CD8-positive, alpha-beta memory T cell (primary cell): Measurements from ENCODE around the gene IL1RL2. TPM values are rescaled to one million over a fixed set of nuclear protein-coding genes. Genes with fewer than 3 reads are reported as not detected.

Experiments used
- CTCF ChIA-PET: fragments of 350-600 bp; sonication (Branson Sonifier 250); formaldehyde crosslinking; loops from one replicate; lab custom pipeline; 2021; ENCODE audit warnings: antibody characterized with exemption; lab: Charles Lee
- POLR2A ChIA-PET: fragments of 350-600 bp; sonication (Branson Sonifier 250); formaldehyde crosslinking; loops from one replicate; lab custom pipeline; 2021; ENCODE audit warnings: antibody characterized with exemption; lab: Charles Lee
- DNase-seq, 5 donors: peaks; one replicate each; pipeline versions ENCODE4 v3.0.0 to v3.0.0-alpha.2; 2020 to 2022; ENCODE audit warnings: mixed read lengths in 1 of 5
- H3K27ac ChIP-seq: one replicate; pipeline ENCODE4 v1.7.0; 2013; ENCODE audit warnings: low read depth, mild to moderate bottlenecking, low read length, moderate library complexity
- H3K27me3 ChIP-seq: 2 replicates; pipeline ENCODE4 v1.7.0; 2013; ENCODE audit warnings: low read length, mild to moderate bottlenecking; ENCODE audit not compliant: insufficient read depth, poor library complexity, severe bottlenecking
- H3K36me3 ChIP-seq: 2 replicates; pipeline ENCODE4 v1.7.0; 2013; ENCODE audit warnings: mild to moderate bottlenecking, low read length, moderate library complexity; ENCODE audit not compliant: insufficient read depth
- H3K4me1 ChIP-seq: 2 replicates; pipeline ENCODE4 v1.7.0; 2013; ENCODE audit warnings: mild to moderate bottlenecking, low read length, moderate library complexity; ENCODE audit not compliant: insufficient read depth
- H3K4me3 ChIP-seq: 2 replicates; pipeline ENCODE4 v1.7.0; 2013; ENCODE audit warnings: mild to moderate bottlenecking, low read length
- H3K9me3 ChIP-seq: 2 replicates; pipeline ENCODE4 v1.7.0; 2013; ENCODE audit warnings: mild to moderate bottlenecking, low read length
- H3K27ac Mint-ChIP-seq, 8 donors: one replicate each; pipeline ENCODE4 v1.8.0; 2020 to 2021; ENCODE audit warnings: mixed read lengths in 8 of 8, mild to moderate bottlenecking in 6 of 8, inconsistent platforms in 3 of 8, moderate library complexity in 3 of 8
- H3K27me3 Mint-ChIP-seq, 2 donors: one replicate each; pipeline ENCODE4 v1.8.0; 2020 to 2021; ENCODE audit warnings: mixed read lengths in 2 of 2, mild to moderate bottlenecking in 1 of 2, moderate library complexity in 1 of 2
- H3K36me3 Mint-ChIP-seq, 3 donors: one replicate each; pipeline ENCODE4 v1.8.0; 2020 to 2021; ENCODE audit warnings: mixed read lengths in 3 of 3, inconsistent platforms in 1 of 3, mild to moderate bottlenecking in 1 of 3
- H3K4me1 Mint-ChIP-seq, 3 donors: one replicate each; pipeline ENCODE4 v1.8.0; 2020 to 2021; ENCODE audit warnings: mixed read lengths in 3 of 3, inconsistent platforms in 1 of 3, mild to moderate bottlenecking in 1 of 3
- H3K4me3 Mint-ChIP-seq, 7 donors: one replicate each; pipeline ENCODE4 v1.8.0; 2020 to 2021; ENCODE audit warnings: mixed read lengths in 7 of 7, mild to moderate bottlenecking in 6 of 7, moderate library complexity in 4 of 7, inconsistent platforms in 2 of 7
- H3K9me3 Mint-ChIP-seq, 5 donors: one replicate each; pipeline ENCODE4 v1.8.0; 2020 to 2022; ENCODE audit warnings: mixed read lengths in 5 of 5, mild to moderate bottlenecking in 3 of 5, moderate library complexity in 2 of 5, inconsistent platforms in 1 of 5
- polyA plus RNA-seq: library from polyadenylated mRNA; unstranded; fragments of 300-500 nt; fragmentation: Illumina TruSeq; gene quantifications from one replicate; pipeline ENCODE4 v1.2.3, GENCODE V29; 2021
- total RNA-seq, 2 experiments: library from RNA; stranded (reverse); gene quantifications; one replicate each; pipeline ENCODE4 v1.2.3, GENCODE V29; 2021

Gene IL1RL2
- total and polyA plus RNA-seq, 3 experiments from 2014 or later = 0.13 to 0.33 TPM; not detected in 1

DNA sequence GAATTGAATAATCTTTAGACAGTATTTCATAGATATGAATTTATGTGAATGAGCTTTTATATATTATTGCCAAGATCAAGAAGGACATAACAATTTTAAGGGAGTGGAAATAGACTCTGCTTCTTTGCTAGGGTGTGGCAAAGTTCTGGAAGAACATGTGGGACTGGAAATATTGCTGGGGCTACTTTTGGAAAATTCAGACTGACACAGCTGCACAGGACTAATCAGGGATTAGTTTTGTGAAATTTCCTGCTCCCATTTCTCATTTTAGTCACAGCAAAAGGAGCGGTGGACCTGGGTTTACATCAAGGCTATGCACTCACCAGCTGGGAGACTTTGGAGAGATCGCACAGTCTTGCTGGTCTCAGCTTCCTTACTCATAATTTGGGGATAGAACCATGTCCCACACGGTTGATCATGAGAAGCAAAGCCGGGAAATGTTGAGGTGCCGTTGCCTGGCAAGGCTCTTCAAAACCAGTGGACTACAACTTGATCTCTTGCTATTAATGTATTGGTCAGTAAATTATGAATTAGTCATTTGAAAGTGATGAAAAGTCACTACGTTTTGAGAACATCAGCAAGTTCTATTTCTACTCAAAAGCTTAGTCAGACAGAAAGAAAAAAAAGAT, 42.4 kb downstream of the IL1RL2 start:
- no peak overlapping the region for H3K4me3 Mint-ChIP-seq
- Histone ChIP-seq H3K4me3 (no peak overlapping the region), H3K9me3 (no peaks in the 10 kb centered on the region), H3K36me3 (no peaks in the 10 kb centered on the region), H3K4me1 (peaks cover 13% of the 10 kb centered on the region), H3K27me3 (no peaks in the 10 kb centered on the region), H3K27ac (no peak overlapping the region)
- no peak for DNase-seq
- CTCF ChIA-PET = interaction anchor here (1.7 kb wide), 1 partner anchor 23 kb away, joined by 5 read pairs; no protein-coding TSS in a partner anchor
- peaks cover 10 to 29% (median 18%) of the 10 kb centered on the region in 3 donors for H3K4me1 Mint-ChIP-seq
- H3K27ac Mint-ChIP-seq = peak overlapping the region in 1 of 8 donors; percentile 5
- H3K9me3 Mint-ChIP-seq = no peaks in the 10 kb centered on the region
- POLR2A ChIA-PET = interaction anchor here (0.6 kb wide), 1 partner anchor 14 kb away, joined by 3 read pairs; no protein-coding TSS in a partner anchor
- H3K36me3 Mint-ChIP-seq = no peaks in the 10 kb centered on the region
- H3K27me3 Mint-ChIP-seq = no peaks in the 10 kb centered on the region

- no peaks in the 10 kb centered on the region for H3K27me3 ChIP-seq
- no peaks in the 10 kb centered on the region for H3K36me3 Mint-ChIP-seq
- H3K9me3 Mint-ChIP-seq = no peaks in the 10 kb centered on the region
- H3K4me3 ChIP-seq = no peak overlapping the region
- no peaks in the 10 kb centered on the region for H3K36me3 ChIP-seq
- ChIA-PET CTCF (interaction anchor here (0.8 to 1.7 kb wide), 4 partner anchors 9 to 141 kb away, joined by 3 to 5 read pairs (median 3); no protein-coding TSS in a partner anchor), POLR2A (no interaction called here)
- no peak overlapping the region for H3K27ac ChIP-seq
- no peak overlapping the region for H3K27ac Mint-ChIP-seq
- DNase-seq = no peak
- H3K4me1 Mint-ChIP-seq = peaks cover 10 to 31% (median 20%) of the 10 kb centered on the region in 3 donors
- H3K4me3 Mint-ChIP-seq = no peak overlapping the region
- H3K27me3 Mint-ChIP-seq = no peaks in the 10 kb centered on the region
- H3K4me1 ChIP-seq = peaks cover 13% of the 10 kb centered on the region
- H3K9me3 ChIP-seq = no peaks in the 10 kb centered on the region
Observed at GRCh38 chr2:102230410-102230909, 43.6 kb downstream of the IL1RL2 start.

GRCh38 chr2:102233132-102233884, 46.5 kb downstream of the IL1RL2 start:
- peaks cover 0 to 15% (median 11%) of the 10 kb centered on the region in 3 donors for H3K4me1 Mint-ChIP-seq
- CTCF ChIA-PET = interaction anchor here (1.1 to 2.0 kb wide), 4 partner anchors 7 to 213 kb away, joined by 5 to 8 read pairs (median 7); no protein-coding TSS in a partner anchor
- H3K4me3 Mint-ChIP-seq = no peak overlapping the region

GRCh38 chr2:102235042-102235473, 48.2 kb downstream of the IL1RL2 start:
- ChIA-PET POLR2A (no interaction called here), CTCF (interaction anchor here (1.8 to 2.0 kb wide), 3 partner anchors 9 to 208 kb away, joined by 5 to 10 read pairs (median 8); no protein-coding TSS in a partner anchor)
- Mint-ChIP-seq H3K4me3 (no peak overlapping the region), H3K27ac (no peak overlapping the region), H3K27me3 (no peaks in the 10 kb centered on the region), H3K4me1 (peaks cover 5 to 24% (median 19%) of the 10 kb centered on the region in 3 donors), H3K9me3 (no peaks in the 10 kb centered on the region), H3K36me3 (no peaks in the 10 kb centered on the region)
- no peaks in the 10 kb centered on the region for H3K9me3 ChIP-seq
- H3K4me3 ChIP-seq = no peak overlapping the region
- no peaks in the 10 kb centered on the region for H3K27me3 ChIP-seq
- H3K27ac ChIP-seq = no peak overlapping the region
- no peak for DNase-seq
- no peaks in the 10 kb centered on the region for H3K36me3 ChIP-seq
- H3K4me1 ChIP-seq = no peaks in the 10 kb centered on the region

More at GRCh38 chr2:102233132-102233884, 46.5 kb downstream of the IL1RL2 start:
- POLR2A ChIA-PET = no interaction called here
- H3K36me3 Mint-ChIP-seq = no peaks in the 10 kb centered on the region
- no peak overlapping the region for H3K27ac Mint-ChIP-seq
- Histone ChIP-seq H3K36me3 (no peaks in the 10 kb centered on the region), H3K27me3 (no peaks in the 10 kb centered on the region), H3K4me1 (peaks cover 4% of the 10 kb centered on the region), H3K4me3 (no peak overlapping the region), H3K27ac (no peak overlapping the region), H3K9me3 (no peaks in the 10 kb centered on the region)
- H3K9me3 Mint-ChIP-seq = no peaks in the 10 kb centered on the region
- DNase-seq = no peak
- H3K27me3 Mint-ChIP-seq = no peaks in the 10 kb centered on the region

DNA sequence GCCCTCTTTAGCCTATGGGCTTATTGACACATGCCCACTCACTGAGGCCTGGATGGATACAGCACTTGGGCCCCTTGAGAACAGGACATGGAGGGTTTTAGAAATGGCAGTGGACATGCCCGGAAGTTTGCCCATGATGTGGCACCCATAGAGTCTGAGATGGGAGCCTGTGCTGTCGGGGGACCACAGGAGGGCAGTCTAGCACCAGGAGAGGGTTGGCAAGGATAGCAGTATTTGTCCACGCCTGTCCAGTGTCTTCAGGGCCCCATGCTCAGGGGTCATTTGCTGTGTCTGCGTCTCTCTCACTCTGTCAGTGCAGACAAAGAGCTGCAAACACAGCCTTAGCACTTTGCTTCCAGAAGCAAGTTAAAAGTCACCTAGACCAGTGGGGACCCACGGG, 48.7 kb downstream of the IL1RL2 start:
- POLR2A ChIA-PET = no interaction called here

DNA sequence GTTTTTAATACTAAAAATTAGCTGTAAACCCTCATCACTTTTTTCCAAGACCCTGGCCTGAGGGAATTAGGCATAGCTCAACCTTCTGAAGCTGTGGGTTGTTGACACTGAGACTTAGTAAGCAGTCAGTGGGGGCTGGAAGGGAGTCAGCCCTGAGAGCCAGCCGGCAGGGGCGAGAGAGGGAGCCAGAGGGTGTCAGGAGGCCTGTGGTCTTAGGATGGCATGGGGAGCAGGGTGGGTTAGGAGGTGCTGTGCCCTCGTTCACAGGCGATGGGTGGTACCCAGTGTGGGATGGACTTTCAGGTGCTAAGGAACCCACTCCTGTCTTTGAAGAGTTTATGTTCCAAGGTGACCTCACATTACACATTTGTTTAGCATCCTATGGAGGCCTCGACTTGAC, 49.3 kb downstream of the IL1RL2 start:
- ChIA-PET POLR2A (no interaction called here), CTCF (interaction anchor here (1.8 to 9.2 kb wide), 2 partner anchors 10 to 216 kb away, joined by 10 to 105 read pairs; no protein-coding TSS in a partner anchor)
- Mint-ChIP-seq H3K27ac (no peak overlapping the region), H3K36me3 (no peaks in the 10 kb centered on the region), H3K4me3 (no peak overlapping the region), H3K9me3 (no peaks in the 10 kb centered on the region), H3K4me1 (peaks cover 14 to 34% (median 28%) of the 10 kb centered on the region in 3 donors), H3K27me3 (no peaks in the 10 kb centered on the region)
- peaks cover 7% of the 10 kb centered on the region for H3K4me1 ChIP-seq
- no peak for DNase-seq
- H3K27me3 ChIP-seq = no peaks in the 10 kb centered on the region
- no peaks in the 10 kb centered on the region for H3K9me3 ChIP-seq
- no peak overlapping the region for H3K4me3 ChIP-seq
- H3K27ac ChIP-seq = no peak overlapping the region
- H3K36me3 ChIP-seq = no peaks in the 10 kb centered on the region

More for the DNA sequence above, 48.7 kb downstream of the IL1RL2 start:
- Mint-ChIP-seq H3K36me3 (no peaks in the 10 kb centered on the region), H3K27me3 (no peaks in the 10 kb centered on the region), H3K27ac (no peak overlapping the region), H3K4me1 (peaks cover 8 to 27% (median 22%) of the 10 kb centered on the region in 3 donors), H3K9me3 (no peaks in the 10 kb centered on the region), H3K4me3 (no peak overlapping the region)
- H3K4me3 ChIP-seq = no peak overlapping the region
- no peaks in the 10 kb centered on the region for H3K27me3 ChIP-seq
- no peaks in the 10 kb centered on the region for H3K36me3 ChIP-seq
- peak in 1 of 5 donors; percentile 52 for DNase-seq
- no peak overlapping the region for H3K27ac ChIP-seq
- CTCF ChIA-PET = interaction anchor here (1.8 to 2.0 kb wide), 3 partner anchors 10 to 208 kb away, joined by 5 to 10 read pairs (median 8); no protein-coding TSS in a partner anchor
- H3K9me3 ChIP-seq = no peaks in the 10 kb centered on the region
- peaks cover 1% of the 10 kb centered on the region for H3K4me1 ChIP-seq

DNA sequence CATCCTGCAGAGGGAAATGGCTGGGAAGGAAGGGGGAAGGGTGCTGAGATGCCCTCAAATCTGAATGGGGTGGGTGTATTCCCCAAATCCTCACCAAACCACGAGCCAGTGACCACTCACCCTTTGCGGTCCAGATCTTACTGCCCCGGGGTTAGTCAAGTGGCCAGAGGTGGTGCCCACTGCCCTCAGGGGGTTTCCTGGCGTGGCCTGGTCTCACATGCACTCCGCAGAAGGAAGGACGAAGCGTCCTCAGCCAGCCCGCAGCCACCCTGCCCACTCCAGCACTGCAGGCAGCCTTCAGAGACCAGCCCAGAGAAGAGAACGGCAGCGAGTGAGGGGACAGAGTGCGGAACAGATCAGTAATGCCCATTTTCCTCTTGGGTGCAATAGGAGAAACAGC, 50.4 kb downstream of the IL1RL2 start:
- H3K27ac ChIP-seq = no peak overlapping the region
- Mint-ChIP-seq H3K27me3 (no peaks in the 10 kb centered on the region), H3K27ac (peak overlapping the region in 1 of 8 donors; percentile 63), H3K4me3 (no peak overlapping the region), H3K9me3 (no peaks in the 10 kb centered on the region), H3K4me1 (peaks cover 16 to 38% (median 31%) of the 10 kb centered on the region in 3 donors), H3K36me3 (no peaks in the 10 kb centered on the region)
- CTCF ChIA-PET = interaction anchor here (9.2 kb wide), 1 partner anchor 217 kb away, joined by 105 read pairs; no protein-coding TSS in a partner anchor
- no peaks in the 10 kb centered on the region for H3K36me3 ChIP-seq
- POLR2A ChIA-PET = no interaction called here
- DNase-seq = no peak
- H3K4me3 ChIP-seq = no peak overlapping the region
- H3K4me1 ChIP-seq = peaks cover 9% of the 10 kb centered on the region
- no peaks in the 10 kb centered on the region for H3K9me3 ChIP-seq
- H3K27me3 ChIP-seq = no peaks in the 10 kb centered on the region
